H1 (cell line): Measurements from ENCODE around the gene PER2. TPM values are rescaled to one million over a fixed set of nuclear protein-coding genes. Genes with fewer than 3 reads are reported as not detected.

Experiments used
- MAX ChIP-seq: IDR thresholded peaks from 2 replicates; pipeline ENCODE4 v1.6.1; 2012; ENCODE audit warnings: inconsistent platforms
- polyA plus RNA-seq, 7 experiments: library from polyadenylated mRNA; depleted of rRNA in 3 of 7; stranded (reverse) in 5 of 7; unstranded in 2 of 7; fragments of >200 nt in 5 of 7; fragments of 200-250 nt in 2 of 7; gene quantifications; 1 replicate in 5 of 7; 2 replicates in 1 of 7; 4 replicates in 1 of 7; pipeline versions ENCODE4 v1.2.1 to v1.2.3, GENCODE V29; 2011 to 2013; ENCODE audit warnings: missing spikeins in 2 of 7, mixed read lengths in 2 of 7
- total RNA-seq: library from RNA; stranded (reverse); fragmentation: NEBNext Ultra II Directional; extraction: Animal tissue kit (Norgen Biotek cat#: 25700); gene quantifications from 2 replicates; pipeline ENCODE4 v1.2.1, GENCODE V29; 2021

Gene PER2
- total and polyA plus RNA-seq, 2 of the 8 experiments (the other 6 are each of a cell fraction or from before 2014, with no cell fraction given) = 0.91 to 5.5 TPM

DNA sequence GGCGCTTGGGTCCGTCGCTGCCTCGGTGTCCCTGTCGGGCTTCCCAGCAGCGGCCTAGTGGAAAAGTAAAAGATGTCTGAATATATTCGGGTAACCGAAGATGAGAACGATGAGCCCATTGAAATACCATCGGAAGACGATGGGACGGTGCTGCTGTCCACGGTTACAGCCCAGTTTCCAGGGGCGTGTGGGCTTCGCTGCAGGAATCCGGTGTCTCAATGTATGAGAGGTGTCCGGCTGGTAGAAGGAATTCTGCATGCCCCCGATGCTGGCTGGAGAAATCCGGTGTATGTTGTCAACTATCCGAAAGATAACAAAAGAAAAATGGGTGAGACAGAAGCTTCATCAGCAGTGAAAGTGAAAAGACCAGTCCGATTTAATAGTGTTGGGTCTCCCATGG is 56.6 kb downstream of the PER2 start (continued):
- TF ChIP-seq MAX = no peak
